GM21526 (cell line): Measurements from ENCODE around the gene ASPRV1.

Source experiments
- ATAC-seq: cut with Tn5 transposase; IDR thresholded peaks from one replicate; pipeline ENCODE4 v1.9.1; 2021; ENCODE audit warnings: moderate library complexity; ENCODE audit not compliant: unreplicated experiment, low FRiP score

The ASPRV1 gene

DNA sequence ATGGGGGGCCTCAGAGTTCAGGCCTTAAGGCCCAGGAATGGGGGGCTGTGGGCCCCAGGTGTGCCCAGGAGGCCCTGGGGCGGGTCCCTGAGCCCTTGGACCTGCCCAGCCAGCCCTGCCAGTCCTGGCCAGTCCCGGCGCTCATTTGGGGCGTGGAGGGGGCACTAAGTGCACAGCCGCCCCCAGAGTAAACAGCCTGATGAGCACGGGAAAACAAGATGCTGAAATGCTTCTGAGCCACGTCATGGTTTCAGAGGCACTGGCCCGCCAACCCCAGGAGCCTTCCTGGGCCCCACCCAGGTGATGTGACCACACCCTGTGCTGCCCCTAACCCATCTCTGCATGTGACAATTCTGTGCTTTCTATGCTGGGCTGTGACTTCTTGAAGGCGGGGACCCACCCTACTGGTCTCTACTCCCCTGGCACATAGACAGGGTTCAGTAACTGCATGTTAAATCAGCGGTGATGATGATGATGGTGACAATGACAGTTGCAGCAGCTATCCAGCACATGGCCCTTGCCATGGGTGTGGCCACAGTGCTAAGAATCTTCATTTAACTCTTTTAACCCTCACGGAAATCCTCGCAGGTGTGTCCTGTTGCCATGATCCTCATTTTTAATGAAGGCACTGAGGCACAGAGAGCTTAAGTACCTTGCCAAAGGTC, 28.1 kb upstream of the ASPRV1 start:
- ATAC-seq = no peak

DNA sequence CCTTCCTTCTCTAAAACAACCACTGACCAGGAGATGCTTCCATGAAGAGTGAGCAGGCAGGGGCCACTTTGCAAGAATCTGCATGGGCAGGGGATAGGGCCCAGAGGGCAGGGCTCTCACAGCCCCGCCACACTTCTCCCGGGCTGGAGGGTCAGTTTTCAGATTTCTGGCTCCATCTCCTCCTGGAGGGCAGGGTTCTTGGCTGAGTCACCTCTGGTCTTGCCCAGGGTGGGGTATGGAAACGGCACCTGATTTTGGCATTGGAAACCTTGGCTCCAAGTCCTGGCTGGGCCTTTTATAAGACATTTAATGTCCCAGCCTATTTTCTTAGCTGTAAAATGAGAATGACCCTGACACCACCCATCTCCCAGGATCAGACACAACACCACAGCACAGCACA, 27.6 kb upstream of the ASPRV1 start:
- ATAC-seq = no peak

DNA sequence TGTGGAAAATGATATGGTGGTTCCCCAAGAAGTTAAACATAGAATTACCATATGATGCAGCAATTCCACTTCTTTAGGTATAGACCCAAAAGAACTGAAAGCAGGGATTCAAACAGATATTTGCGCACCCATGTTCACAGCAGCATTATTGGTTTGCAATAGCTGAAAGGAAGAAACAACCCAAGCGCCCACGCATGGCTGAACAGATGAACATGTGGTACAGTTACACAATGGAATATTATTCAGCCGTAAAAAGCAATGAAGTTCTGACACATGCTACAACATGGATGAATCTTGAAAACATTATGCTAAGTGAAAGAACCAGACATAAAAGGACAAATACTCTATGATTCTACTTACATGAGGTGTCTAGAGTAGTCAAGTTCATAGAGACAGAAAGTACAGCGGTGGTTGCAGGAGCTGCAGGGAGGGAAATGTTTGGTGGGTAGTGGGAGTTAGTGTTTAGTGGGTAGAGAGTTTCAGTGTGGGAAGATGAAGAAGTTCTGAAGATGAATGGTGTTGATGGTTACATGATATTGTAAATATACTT, 26.7 kb upstream of the ASPRV1 start:
- ATAC-seq = no peak

DNA sequence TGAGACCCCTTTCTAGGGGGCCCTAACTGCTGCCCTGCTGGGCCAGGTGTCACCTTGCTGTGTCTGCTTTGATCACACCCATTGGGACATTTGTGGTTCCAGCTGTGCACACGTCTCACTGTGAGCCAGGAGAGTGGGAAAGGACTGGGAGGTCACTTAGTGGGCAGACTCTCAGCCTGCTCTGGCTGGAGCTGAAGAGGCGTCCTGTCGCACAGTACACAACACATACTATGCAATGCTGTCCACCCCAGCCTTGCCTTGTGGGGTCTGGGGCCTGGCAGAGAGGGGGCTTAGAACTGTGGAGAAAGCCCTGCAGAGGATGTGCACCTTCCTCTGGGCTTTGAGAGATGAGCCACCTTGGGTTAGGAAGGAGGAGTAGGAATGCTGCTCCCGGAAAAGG, 25.3 kb upstream of the ASPRV1 start:
- no peak for ATAC-seq

DNA sequence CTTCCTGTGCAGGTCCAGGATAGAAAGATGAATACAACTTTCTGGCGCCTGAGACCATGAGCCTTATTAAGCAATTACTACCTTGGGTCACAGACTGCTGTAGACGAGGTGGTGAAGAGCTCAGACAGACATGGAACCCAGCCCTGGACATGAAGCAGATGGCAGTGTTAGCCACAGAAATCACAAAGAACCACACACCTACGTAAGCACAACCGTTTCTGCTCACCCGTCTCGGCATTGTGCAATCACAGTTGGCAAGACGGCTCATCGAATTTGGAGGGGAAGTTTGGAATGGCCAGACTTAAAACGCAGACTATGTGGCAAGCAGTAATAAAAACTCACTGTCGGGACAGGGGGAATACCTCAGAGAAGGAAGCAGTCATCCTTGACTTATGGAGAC, 24.3 kb upstream of the ASPRV1 start:
- no peak for ATAC-seq

DNA sequence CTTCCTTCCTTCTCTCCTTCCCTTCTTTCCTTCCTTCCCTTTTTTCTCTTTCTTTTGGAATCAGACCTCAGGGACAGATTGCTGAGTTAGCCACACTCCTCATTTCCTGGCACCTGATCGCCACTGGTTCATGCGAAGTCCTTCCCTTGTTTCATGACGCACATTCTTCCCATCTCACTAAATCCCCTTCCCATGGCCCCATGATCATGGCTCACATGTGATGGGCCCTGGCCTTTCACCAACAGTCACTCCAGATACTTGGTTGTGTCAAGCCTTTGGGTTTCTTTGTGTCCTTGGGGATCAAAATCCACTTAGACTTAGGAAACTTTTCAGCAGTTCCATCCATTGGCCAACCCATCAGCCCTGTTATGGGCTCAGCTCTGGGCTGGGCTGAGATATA, 23.8 kb upstream of the ASPRV1 start:
- ATAC-seq = no peak

DNA sequence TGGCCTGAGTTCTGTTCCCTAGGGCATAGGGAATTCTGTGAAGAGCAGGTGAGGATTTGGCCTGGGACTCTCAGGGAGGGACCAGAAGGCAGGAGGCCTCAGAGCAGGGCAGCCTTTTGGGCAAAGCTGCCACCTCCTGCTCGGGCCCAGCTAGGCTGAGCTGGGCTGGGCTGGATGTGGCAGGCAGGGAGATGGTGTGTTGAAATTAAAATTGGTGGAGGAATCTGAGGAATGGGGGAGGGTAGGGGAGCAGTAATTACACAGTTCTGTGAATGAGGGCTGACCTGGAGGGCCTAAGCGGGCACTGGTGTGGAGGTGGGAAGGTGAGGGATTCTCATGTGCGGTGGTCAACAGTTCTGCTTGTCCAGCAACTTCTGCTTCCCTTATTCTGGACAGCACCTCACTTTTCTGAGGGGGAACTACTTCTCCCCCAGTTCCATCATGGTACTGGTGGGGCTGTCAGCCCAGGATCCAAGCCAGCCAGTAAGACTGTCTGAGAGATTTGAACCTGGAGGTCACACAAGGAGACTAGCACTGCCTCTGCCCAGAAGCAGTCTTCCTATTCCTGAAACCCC, 22.0 kb upstream of the ASPRV1 start:
- no peak for ATAC-seq

DNA sequence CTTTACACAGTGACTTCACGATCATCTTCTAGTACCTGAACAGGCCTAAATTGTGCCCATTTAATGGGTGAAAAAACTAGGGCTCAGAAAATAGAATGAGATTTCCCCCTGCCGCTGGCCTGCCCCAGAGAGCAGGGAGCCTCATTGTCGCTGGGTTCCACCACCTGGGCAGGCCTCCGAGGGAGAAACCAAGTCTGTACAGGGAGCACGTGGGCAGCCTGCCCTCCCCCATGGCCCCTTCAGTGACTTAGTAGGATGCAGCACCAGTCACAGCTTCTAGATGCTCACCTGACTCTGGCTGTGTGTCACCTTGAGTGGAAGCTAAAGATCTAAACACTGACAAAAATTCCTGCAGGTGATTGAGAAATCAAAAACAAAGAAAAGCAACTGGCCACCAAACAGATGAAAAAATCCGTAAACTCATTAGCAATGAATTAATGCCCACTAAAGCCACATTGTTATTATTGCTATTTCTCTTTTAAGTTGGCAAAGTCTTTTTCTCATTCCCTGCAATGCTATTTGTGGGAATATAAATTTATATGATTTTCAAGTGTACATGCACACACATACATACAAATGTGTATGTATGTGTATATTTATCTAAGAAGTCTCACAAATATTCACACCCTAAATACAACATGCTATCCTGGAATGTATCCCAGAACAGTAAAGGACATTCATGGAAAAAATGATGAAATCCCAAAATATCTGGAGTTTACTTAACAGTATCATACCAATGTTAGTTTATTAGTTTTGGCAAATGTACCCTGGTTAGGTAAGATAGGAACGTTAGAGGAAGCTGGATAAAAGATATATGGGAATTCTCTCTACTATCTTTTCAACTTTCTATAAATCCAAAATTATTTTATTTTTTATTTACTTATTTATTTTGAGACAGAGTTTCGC, 18.7 kb upstream of the ASPRV1 start:
- no peak for ATAC-seq

DNA sequence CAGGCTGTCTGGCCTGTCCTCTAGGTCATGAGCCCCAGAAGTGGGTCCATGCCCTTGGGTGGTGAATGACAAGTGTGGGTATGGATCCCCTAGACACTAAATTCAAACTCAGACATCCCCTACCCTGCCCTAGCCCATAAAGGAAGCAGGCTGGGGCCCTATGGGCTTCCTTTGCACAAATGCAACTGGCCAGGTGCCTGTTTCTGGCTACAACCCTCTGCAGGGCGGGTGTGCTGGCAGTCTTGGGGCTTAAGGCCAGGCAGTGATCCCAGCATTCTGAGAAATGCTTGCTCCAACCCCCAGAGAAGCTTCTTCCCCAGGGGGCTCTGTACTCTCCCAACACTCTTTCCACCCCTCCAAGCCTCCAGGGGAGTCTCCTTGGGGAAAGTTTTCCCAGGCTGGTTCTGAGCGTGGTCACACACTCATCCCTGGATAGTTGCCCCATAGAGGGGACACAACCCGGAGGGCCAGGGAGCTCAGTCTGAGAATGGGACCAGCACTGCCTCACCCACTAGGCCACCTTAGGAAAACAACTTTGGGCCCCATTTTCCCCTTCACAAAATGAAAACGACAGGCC, 16.6 kb upstream of the ASPRV1 start:
- ATAC-seq = no peak

DNA sequence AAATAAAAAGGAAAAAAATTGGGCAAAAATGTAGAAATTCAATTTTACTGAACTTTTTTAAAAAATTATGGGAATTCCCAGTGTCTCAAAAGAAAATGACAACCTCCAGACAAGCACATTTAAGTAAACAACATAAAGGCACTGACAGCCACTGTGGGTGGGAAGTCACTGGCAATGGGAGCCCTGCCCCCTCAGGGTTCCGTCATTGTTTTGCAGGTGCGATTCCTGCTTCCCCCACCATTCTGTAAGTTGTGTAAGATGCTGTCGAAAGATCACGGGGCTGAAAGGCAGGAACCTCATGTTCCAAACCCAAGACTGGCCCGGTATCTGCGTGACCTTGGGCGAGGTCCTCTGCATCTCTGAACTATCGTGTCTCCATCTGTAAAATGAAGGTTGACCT, 15.8 kb upstream of the ASPRV1 start:
- no peak for ATAC-seq

DNA sequence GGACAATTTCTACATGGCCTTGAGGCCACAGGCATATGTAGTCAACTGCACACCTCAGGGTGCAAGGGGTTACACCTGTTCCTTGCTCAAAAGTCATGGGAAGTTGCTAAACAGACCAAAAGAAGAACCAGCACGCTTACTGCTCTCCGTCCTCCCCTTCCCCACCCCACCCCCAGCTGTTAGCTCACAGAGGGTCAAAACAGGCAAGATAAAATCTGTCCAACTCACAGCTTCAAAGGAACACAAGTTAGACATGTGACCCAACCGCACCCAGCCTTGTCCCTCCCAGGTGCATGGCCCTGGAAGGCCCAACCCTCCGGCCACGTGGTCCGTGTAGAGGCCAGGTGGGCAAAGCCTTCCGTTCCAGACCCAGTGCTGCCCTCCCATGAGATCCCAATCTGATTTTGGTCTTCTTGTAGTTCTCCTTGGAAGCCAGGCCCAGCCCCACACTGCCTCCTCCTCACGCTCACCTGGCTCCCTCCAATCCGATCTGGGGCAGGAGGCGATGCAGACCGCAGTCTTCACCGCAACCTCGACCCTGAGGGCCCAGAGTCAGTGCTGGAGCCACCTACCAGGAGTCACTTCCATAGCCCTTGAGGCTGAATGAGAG, 14.5 kb upstream of the ASPRV1 start:
- ATAC-seq = no peak

DNA sequence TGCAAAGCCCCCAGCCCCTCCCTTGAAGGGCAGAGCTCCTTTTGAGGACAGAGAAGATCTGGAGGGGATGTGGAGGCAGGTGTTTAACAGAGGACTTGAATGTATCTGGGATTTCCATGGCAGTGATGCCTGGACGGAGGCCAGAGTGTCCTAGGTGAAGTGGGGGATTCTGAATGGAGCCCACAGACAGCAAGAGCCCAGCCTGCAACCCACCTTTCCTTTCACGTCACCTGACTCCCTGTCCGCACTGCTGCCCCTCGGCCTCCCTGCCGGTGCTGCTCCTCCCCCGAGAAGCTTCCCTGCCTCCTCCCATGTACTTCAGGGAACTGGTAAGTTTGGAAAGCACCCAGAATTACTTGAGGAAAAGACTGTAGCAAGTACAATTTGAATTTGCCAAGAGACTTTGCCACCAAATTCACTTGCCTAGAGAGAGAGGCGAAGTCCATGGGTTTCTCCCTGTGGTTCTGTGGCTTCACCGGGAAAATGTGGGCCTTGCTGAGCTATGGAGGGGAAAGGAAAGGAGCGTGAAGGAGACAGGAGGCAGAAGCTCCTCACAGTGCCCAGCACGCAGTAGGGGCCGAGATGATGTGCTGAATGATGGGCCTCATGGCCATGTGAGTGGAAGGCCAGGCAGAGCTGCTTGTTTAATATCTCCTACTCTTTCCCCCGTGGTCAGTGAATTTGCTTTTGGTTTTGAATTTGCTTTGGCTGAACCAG, 13.9 kb upstream of the ASPRV1 start:
- ATAC-seq = no peak

DNA sequence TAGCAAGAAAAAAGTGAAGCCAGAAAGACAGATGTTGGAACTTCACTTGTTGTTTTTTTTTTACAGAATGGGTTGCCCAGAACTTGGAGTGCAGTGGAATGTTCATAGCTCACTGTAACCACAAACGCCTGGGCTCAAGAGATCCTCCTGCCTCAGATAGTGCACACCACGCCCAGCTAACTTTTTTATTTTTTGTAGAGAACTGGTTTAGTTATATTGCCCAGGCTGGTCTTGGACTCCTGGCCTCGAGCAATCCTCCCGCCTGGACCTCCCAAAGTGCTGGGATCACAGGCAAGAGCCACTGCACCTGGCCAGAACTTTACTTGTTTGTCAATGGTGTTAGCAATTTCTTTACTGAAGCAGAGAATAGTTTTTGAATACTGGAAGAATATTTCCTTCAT, 11.9 kb upstream of the ASPRV1 start:
- no peak for ATAC-seq

DNA sequence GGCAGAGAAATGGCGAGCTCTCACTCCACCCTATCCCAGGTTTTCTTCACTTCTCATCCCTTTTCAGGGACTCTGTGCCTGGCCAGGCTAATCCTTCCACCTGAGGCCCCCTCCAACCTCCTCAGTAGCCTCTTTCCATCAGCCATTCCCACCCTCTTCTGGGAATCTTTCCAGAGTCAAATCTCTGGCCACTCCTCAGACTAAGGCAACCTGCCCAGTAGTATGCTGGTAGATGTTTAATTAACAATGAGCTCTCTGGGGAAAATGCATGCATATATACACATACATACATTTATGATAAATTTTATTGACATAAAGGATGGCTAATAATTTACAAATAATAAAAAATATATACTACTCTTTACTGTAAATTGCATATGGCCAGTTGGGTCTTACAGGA, 11.4 kb upstream of the ASPRV1 start:
- ATAC-seq = no peak

DNA sequence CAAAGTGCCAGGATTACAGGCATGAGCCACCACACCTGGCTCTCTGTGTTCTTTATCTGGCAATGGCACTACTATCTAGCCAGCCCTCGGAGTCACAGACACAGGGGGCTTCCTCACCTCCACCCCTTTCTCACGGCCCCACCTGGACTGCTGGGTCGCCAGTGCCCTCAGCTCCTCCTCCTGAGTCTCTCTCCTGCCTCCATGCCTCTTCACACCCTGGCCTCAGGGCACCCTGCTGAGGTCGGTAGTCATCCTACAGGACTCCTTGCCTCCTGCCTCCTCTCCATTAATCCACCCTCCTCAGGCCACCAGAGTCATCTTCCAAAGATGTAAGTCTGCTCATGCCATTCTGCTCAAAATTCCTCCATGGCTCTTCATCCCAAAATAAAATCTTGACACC, 8.6 kb upstream of the ASPRV1 start:
- ATAC-seq = no peak

DNA sequence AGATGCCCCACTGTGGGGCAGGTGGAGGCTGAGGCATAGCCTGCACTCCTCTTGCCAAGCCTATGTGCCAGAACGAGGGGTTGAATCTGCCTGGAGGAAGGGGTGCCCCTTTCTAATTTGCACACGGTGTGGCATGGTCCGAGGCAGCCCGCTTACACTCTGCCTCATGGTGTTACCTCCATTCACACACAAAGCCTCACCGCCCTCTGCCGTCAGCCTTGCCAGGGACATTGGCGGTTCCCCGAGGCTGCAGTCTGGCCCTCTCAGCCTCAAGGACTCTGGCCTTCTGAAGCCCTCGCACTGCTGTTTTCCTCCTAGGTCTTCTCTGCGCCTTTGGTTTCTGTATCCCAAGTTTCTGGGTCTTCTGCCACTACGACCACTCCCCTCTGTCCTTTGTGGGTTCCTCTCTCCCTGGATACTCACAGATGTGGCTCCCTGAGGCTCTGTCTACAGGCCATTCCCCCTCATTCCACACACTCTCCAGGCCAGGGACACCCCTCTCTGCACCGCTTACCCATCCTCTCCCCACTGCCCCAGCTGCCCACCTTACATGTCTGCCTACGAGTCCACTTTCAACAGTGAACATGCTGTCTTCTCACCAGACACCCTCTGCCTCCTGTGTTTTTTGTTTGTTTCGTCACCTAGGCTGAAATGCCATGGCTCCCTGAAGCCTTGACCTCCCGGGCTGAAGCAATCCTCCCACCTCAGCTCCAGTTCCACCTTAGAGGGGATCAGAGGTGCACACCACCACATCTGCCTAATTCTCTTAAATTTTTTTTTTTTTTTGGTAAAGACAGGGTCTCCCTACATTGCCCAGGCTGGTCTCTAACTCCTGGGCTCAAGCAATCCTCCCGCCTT, 7.9 kb upstream of the ASPRV1 start:
- ATAC-seq = no peak

DNA sequence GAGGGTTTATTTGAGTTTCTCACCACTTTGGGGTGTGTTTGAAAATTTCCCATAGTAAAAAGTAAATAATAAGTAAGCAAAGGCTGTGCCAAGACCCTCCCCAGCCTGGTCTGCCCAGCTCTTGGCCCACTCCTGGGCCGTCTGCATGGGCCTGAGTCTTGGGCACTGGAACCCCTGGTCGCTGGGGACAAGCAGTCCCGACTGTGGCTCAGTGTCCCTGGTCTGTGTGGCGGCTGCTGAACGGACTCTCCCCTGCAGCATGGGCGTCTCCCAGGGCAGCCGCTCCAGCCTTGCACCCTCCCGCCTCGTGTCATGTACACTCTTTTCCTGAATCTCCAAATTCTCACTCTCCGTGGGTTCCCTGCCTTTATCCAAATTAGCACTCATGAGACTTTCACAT, 7.2 kb upstream of the ASPRV1 start:
- ATAC-seq = no peak

DNA sequence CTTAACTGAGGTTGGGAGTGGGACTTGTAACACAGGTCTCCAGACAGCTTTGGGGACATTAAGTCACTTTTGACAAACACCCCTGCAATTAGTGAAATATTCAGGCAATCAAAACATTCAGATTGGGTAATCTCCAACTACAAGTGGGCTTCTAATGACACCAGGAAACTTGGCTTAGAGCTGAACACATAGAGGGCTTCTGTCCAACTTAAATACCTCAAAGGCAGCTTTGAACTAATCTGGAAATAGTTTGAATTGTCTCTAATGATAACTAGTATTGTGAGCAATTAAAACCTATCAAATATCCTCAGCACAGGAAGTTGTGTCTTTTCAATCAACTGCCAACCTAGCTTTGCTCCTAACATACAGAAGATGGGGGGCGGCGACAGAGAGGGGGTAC, 5.1 kb upstream of the ASPRV1 start:
- ATAC-seq = no peak

DNA sequence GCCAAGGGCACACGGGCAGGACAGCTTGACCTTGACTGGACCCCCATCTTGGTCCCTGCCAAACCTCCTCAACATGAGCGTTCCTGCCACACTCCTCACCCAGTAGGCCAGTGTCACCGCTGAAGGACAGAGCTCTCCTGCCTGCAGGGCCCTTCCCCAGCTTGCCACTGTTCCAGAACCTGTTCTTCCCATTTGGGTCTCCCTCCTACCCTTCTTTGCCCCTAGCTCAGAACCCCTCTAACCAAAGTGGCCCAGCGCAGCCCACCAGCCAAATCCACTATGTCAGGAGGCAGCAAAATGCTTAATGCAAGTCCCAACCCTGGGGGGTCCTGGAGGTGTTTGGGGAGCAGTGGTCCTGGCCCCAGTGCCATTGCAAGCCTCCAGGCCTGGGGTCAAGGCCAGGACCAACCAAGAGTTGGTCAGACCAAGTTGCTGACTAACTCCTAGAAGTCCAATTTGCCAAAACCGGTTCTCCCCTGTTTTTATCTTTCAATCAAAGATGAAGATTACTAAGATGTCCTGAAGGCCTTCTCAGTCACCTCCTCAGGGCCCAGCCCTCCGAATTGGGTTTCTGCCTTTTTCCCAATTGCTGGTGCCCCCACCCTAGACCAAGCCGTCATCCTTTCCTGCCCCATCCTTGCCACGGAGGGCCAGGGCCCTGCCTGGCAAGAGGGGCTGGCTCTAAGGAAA, 4.5 kb upstream of the ASPRV1 start:
- ATAC-seq = no peak
